Pancreas (tissue), 10 donors: Measurements from ENCODE around the gene KDM4B. TPM values are rescaled to one million over a fixed set of nuclear protein-coding genes. Genes with fewer than 3 reads are reported as not detected.
A peak's percentile ranks its signal among the peaks of the same experiment; 100 is the strongest.

Source experiments
- ATAC-seq, 4 donors: fragments of 200-7000 bp; cut with Tn5 transposase; one replicate each; pipeline versions ENCODE4 v1.8.0 to v1.9.1; 2020; ENCODE audit warnings: mild to moderate bottlenecking in 4 of 4, moderate library complexity in 4 of 4
- DNase-seq, 6 donors: peaks; one replicate each; pipeline ENCODE4 v3.0.0-alpha.2; 2020
- FAIRE-seq: peaks from 2 replicates; lab custom pipeline; 2012; peaks lifted over from hg19 to GRCh38; lab: Jason Lieb, UNC
- H3K27ac ChIP-seq, 4 donors: fragments of 200-600 bp; sonication (generic); 1 replicate in 3 of 4; 2 replicates in 1 of 4; pipeline versions ENCODE4 v1.5.0 to v1.8.0; 2020
- H3K27me3 ChIP-seq, 4 donors: fragments of 200-600 bp; one replicate each; pipeline ENCODE4 v1.8.0; 2021
- H3K36me3 ChIP-seq, 3 donors: fragments of 200-600 bp; sonication (generic) in 1 of 3; one replicate each; pipeline versions ENCODE4 v1.5.0 to v1.8.0; 2020 to 2021
- H3K4me1 ChIP-seq, 3 donors: fragments of 200-600 bp; one replicate each; pipeline ENCODE4 v1.8.0; 2021
- H3K4me3 ChIP-seq, 4 donors: fragments of 200-600 bp; sonication (generic) in 2 of 4; one replicate each; pipeline versions ENCODE4 v1.5.0 to v1.8.0; 2020 to 2021
- H3K9me3 ChIP-seq, 4 donors: fragments of 200-600 bp; one replicate each; pipeline ENCODE4 v1.8.0; 2021
- WGBS, 2 donors: extraction: QIAGEN DNeasy Blood & Tissue Kit; methylation state at CpG; one replicate each; pipeline ENCODE4 v1.1.7; 2013; 5-methylcytosine and 5-hydroxymethylcytosine counted together
- intact Hi-C, 3 donors: fragments of 100-400 bp; cut with DNase I; formaldehyde crosslinking; loops; one replicate each; pipeline versions ENCODE4 v1.11.1 to v1.14.2; 2022
- polyA plus RNA-seq, 2 donors: library from polyadenylated mRNA; stranded (reverse); fragments of 200-250 nt; gene quantifications; one replicate each; pipeline ENCODE4 v1.2.3, GENCODE V29; 2013
- total RNA-seq, 6 donors: library from RNA; stranded (reverse); fragmentation: NEBNext Ultra II Directional in 4 of 6; extraction: Animal tissue kit (Norgen Biotek cat#: 25700) in 4 of 6; gene quantifications; one replicate each; pipeline versions ENCODE4 v1.2.1 to v1.2.4, GENCODE V29; 2021 to 2023
- TF ChIP-seq, protein P1 (sequence below), 4 donors: fragments of 200-600 bp; sonication (generic) in 3 of 4; IDR thresholded peaks; one replicate each; pipeline versions ENCODE4 v1.5.0 to v1.8.0; 2021; ENCODE audit warnings: antibody characterized with exemption in 4 of 4
- donor health status: healthy with polysubstance abuse.
- donor health status: DM: no; HTN: no; CAD: no; lungs with moderate emphysema.
- donor health status: DM: no; HTN: no; CAD: no.
- donor health status: control.
- donor health status: control.
- donor health status: Bipolar disorder and iron deficiency.
- donor health status: DM: yes; HTN: yes; CAD: no.
- donor health status: DM: no; HTN: no; CAD: no.
- donor health status: DM: no; HTN: no; CAD: no.
- donor health status: DM: yes; HTN: yes; CAD: no.

KDM4B gene
- total and polyA plus RNA-seq, 8 donors, result 13.8 to 24.0 (median 18.5) TPM

DNA sequence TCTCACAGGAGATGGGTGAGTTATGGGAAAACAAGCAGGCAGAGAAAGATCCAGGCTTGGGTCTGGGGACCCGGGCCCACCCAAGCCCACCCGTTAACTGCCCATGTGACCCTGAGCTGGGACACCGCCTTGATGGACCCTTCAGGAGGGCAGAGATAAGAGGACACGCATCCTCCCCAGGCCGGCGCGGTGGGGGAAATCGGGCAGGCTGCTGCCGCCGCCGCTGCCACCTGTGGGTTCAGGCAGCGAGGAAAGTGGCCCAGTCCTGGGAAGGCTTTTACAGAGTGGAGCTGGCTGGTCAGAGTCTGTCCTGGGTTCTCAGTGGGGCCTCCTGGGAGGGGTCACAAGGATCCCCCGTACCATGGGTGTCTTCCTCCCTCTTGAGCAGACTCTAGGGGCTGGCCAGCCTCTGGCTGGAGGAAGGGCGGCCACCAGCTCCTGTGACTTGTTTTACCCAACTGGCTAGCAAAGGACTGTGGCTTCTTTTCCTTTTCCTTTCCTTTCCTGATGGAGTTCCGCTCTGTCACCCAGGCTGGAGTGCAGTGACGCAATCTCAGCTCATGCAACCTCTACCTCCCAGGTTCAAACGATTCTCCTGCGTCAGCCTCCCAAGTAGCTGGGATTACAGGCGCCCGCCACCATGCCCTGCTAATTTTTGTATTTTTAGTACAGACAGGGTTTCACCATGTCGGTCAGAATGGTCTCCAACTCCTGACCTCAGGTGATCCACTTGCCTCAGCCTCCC lies 155.4 kb downstream of the KDM4B start:
- no peak for FAIRE-seq
- H3K27ac ChIP-seq, result no peak overlapping the region
- intact Hi-C loops, result no loop called here
- WGBS, 2 donors, result 94 to 95% methylated on average over 15 to 21 of the region's 21 CpGs
- peaks cover 0 to 13% (median 0%) of the 10 kb centered on the region in 3 donors for H3K36me3 ChIP-seq
- no peaks in the 10 kb centered on the region for H3K27me3 ChIP-seq
- TF ChIP-seq, protein P1, sequence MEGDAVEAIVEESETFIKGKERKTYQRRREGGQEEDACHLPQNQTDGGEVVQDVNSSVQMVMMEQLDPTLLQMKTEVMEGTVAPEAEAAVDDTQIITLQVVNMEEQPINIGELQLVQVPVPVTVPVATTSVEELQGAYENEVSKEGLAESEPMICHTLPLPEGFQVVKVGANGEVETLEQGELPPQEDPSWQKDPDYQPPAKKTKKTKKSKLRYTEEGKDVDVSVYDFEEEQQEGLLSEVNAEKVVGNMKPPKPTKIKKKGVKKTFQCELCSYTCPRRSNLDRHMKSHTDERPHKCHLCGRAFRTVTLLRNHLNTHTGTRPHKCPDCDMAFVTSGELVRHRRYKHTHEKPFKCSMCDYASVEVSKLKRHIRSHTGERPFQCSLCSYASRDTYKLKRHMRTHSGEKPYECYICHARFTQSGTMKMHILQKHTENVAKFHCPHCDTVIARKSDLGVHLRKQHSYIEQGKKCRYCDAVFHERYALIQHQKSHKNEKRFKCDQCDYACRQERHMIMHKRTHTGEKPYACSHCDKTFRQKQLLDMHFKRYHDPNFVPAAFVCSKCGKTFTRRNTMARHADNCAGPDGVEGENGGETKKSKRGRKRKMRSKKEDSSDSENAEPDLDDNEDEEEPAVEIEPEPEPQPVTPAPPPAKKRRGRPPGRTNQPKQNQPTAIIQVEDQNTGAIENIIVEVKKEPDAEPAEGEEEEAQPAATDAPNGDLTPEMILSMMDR (IDR thresholded peaks at IDR 0.05), result no peak
- H3K4me3 ChIP-seq, result no peak overlapping the region
- no peak for DNase-seq
- H3K9me3 ChIP-seq, result no peaks in the 10 kb centered on the region
- ATAC-seq, result no peak
- peaks cover 29 to 33% (median 33%) of the 10 kb centered on the region in 3 donors for H3K4me1 ChIP-seq

DNA sequence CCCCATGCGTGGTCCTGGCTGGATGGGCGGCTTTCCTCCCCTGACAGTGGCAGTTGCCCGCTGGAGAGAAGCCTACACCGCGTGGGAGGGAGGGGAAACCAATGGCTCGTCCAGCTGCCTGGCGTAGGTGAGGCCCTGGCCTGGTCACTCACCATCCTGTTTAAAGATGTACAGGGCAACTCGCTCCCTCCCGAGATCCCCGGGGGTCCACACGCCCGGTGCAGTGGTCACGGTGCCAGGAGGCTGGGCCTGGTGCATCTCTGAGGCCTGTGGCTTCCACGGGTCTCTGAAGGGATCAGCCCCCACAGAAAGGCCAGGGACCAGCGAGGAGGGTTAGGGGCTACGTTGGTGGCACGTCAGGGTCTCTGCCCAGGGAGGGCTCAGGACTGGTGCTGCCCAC lies 156.5 kb downstream of the KDM4B start:
- DNase-seq (no peak), ATAC-seq (no peak), FAIRE-seq (no peak)
- intact Hi-C loops, result no loop called here
- H3K27ac ChIP-seq, result no peak overlapping the region
- peaks cover 0 to 8% (median 0%) of the 10 kb centered on the region in 3 donors for H3K36me3 ChIP-seq
- no peaks in the 10 kb centered on the region for H3K9me3 ChIP-seq
- TF ChIP-seq, protein P1 (IDR thresholded peaks at IDR 0.05), result no peak
- H3K4me1 ChIP-seq, result peaks cover 34 to 44% (median 39%) of the 10 kb centered on the region in 3 donors
- 84 to 86% methylated on average over 17 of the region's 17 CpGs for WGBS, 2 donors
- H3K4me3 ChIP-seq, result no peak overlapping the region
- H3K27me3 ChIP-seq, result no peaks in the 10 kb centered on the region

DNA sequence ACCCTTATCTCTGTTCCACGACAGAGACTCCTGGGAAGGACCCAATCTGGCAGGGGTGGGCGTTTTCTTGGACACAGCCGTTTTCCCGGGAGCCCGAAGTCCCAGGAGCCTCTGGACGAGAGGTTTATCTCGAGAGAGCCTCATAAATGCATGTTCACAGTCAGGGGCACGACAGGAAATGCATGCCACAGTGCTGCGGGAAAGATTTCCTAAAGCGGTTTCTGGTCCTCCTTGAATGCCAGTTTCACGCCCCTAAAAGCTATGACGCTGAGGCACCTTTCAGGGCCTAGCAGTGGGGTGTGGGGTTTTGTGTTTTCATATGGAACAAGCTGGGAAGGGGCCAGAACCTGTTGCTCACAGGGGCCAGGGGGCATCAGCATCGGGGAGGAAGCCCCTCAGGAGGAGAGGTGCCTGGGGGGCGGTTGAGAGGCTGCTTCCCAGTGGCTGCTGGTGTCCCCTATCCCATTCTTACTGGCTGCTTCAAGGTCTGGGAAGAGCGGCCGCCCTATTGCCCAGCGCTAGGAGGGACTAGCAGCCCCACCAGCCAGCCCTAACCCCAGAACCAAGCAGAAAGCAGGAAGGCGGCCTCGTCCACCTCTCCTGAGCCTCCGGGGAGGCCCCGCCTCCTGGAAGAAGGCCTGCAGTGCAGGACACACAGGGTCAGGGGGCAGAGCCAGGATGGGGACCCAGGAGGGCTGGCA lies 157.0 kb downstream of the KDM4B start:
- ATAC-seq (no peak), FAIRE-seq (no peak), DNase-seq (no peak)
- intact Hi-C loops, result no loop called here
- WGBS, 2 donors, result 51 to 55% methylated on average over 21 of the region's 21 CpGs
- H3K27ac ChIP-seq, result peak overlapping the region in 3 of 4 donors; percentile 22 to 86 (median 78)
- no peak overlapping the region for H3K4me3 ChIP-seq
- TF ChIP-seq, protein P1 (IDR thresholded peaks at IDR 0.05), result no peak
- peaks cover 34 to 44% (median 43%) of the 10 kb centered on the region in 3 donors for H3K4me1 ChIP-seq
- no peaks in the 10 kb centered on the region for H3K9me3 ChIP-seq
- H3K27me3 ChIP-seq, result no peaks in the 10 kb centered on the region
- peaks cover 0 to 8% (median 0%) of the 10 kb centered on the region in 3 donors for H3K36me3 ChIP-seq

DNA sequence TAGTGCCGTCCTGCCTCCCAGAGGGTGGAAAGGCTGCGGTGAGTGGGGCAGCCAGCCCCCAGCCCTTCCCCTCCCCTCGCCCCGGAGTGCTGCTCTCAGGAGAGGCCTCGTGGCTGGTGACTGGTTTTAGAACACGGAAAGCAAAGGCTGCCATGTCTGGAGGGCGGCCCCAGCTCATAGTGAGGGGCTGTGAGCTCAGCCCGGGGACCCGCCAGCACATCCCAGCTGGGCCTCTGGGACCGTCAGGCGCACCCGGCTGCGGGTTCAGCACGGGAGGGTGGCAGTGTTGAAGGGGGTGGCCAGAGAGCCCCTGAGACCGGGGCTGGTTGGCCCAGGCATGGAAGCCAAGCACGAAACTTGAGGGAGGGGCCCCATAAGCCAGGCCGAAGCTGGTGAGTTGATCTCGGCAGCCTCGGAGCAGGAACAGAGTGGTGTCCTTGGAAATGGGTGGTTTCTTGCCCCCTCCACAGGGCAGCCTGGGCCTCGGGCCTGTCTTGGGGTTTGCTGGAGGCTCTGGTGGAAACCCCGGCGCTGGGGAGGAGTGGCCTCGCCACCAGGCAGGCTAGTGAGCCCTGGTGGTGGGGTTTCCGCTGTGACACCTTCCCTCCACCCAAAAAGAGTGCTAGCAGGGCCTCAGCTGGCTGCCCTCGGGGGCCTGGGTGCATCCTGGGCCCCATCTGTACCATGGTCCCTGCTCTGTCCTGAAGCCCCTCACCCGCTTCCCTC lies 157.7 kb downstream of the KDM4B start:
- TF ChIP-seq, protein P1 (IDR thresholded peaks at IDR 0.05), result no peak
- FAIRE-seq, result no peak

More for the DNA sequence above, 157.7 kb downstream of the KDM4B start:
- H3K27ac ChIP-seq, result peak overlapping the region; percentile 22 to 86 (median 70)
- no peaks in the 10 kb centered on the region for H3K27me3 ChIP-seq
- no peaks in the 10 kb centered on the region for H3K9me3 ChIP-seq
- ATAC-seq (peak in 1 of 4 donors; percentile 2), DNase-seq (no peak)
- WGBS, 2 donors, result 70 to 83% methylated on average over 25 to 26 of the region's 26 CpGs
- intact Hi-C loops, result no loop called here
- H3K4me1 ChIP-seq, result peaks cover 34 to 45% (median 44%) of the 10 kb centered on the region in 3 donors
- H3K36me3 ChIP-seq, result peaks cover 0 to 8% (median 0%) of the 10 kb centered on the region in 3 donors
- no peak overlapping the region for H3K4me3 ChIP-seq
